Right lobe of liver (tissue), 6 donors: ENCODE measurements around the gene NAV2. TPM values are rescaled to one million over a fixed set of nuclear protein-coding genes. Genes with fewer than 3 reads are reported as not detected.

Source experiments
- ATAC-seq, 4 donors: fragments of 200-7000 bp; cut with Tn5 transposase; one replicate each; pipeline ENCODE4 v1.9.1; 2020; ENCODE audit warnings: mild to moderate bottlenecking in 4 of 4, moderate library complexity in 4 of 4
- DNase-seq, 3 donors: peaks; one replicate each; pipeline ENCODE4 v3.0.0-alpha.2; 2020
- H3K27ac ChIP-seq, 3 donors: fragments of 200-600 bp; one replicate each; pipeline ENCODE4 v1.8.0; 2022
- H3K27me3 ChIP-seq, 2 donors: fragments of 200-600 bp; one replicate each; pipeline ENCODE4 v1.8.0; 2022
- H3K36me3 ChIP-seq, 4 donors: fragments of 200-600 bp; sonication (generic) in 1 of 4; one replicate each; pipeline versions ENCODE4 v1.5.1 to v1.8.0; 2017 to 2022; ENCODE audit warnings: control low read depth in 1 of 4
- H3K4me1 ChIP-seq, 4 donors: fragments of 200-600 bp; sonication (generic) in 1 of 4; one replicate each; pipeline versions ENCODE4 v1.5.1 to v1.8.0; 2017 to 2022; ENCODE audit warnings: control low read depth in 1 of 4
- H3K4me3 ChIP-seq, 3 donors: fragments of 200-600 bp; one replicate each; pipeline ENCODE4 v1.8.0; 2022
- H3K9me3 ChIP-seq, 4 donors: fragments of 200-600 bp; sonication (generic) in 1 of 4; one replicate each; pipeline versions ENCODE4 v1.5.1 to v1.8.0; 2017 to 2022; ENCODE audit warnings: control low read depth in 1 of 4
- POLR2A ChIP-seq: fragments of 450-650 bp; IDR thresholded peaks from one replicate; pipeline ENCODE4 v1.6.1; 2017; ENCODE audit warnings: antibody characterized with exemption, mild to moderate bottlenecking
- WGBS: methylation state at CpG from one replicate; pipeline ENCODE4 v1.1.6; 2018; ENCODE audit warnings: low coverage, low lambda C conversion rate; ENCODE audit not compliant: insufficient coverage; ENCODE audit errors: missing lambda C conversion rate; 5-methylcytosine and 5-hydroxymethylcytosine counted together
- intact Hi-C, 2 donors: fragments of 100-400 bp; cut with DNase I; formaldehyde crosslinking; loops; one replicate each; pipeline versions ENCODE4 v1.11.2 to v1.14.1; 2022
- total RNA-seq, 6 experiments: library from RNA; depleted of rRNA in 2 of 6; stranded (reverse); fragments of >200 nt in 2 of 6; fragmentation: NEBNext Ultra II Directional in 3 of 6; extraction: Animal tissue kit (Norgen Biotek cat#: 25700) in 3 of 6; gene quantifications; one replicate each; pipeline versions ENCODE4 v1.1.0 to v1.2.4, GENCODE V29; 2016 to 2023
- TF ChIP-seq, protein P1 (sequence below), 4 donors: fragments of 200-600 bp in 3 of 4; fragments of 450-650 bp in 1 of 4; IDR thresholded peaks; one replicate each; pipeline versions ENCODE4 v1.5.1 to v1.8.0; 2016 to 2022; ENCODE audit warnings: antibody characterized with exemption in 4 of 4, mild to moderate bottlenecking in 2 of 4
- donor health status: DM: no; HTN: yes; CAD: no.
- donor health status: DM: no; HTN: no; CAD: no.
- donor health status: DM: no; HTN: no; CAD: no.
- donor health status: DM: no; HTN: yes; CAD: no.
- donor health status: DM: no; HTN: yes; CAD: no.

The NAV2 gene
- total RNA-seq, 6 experiments from 2014 or later = 15.5 to 69.2 (median 37.1) TPM

DNA sequence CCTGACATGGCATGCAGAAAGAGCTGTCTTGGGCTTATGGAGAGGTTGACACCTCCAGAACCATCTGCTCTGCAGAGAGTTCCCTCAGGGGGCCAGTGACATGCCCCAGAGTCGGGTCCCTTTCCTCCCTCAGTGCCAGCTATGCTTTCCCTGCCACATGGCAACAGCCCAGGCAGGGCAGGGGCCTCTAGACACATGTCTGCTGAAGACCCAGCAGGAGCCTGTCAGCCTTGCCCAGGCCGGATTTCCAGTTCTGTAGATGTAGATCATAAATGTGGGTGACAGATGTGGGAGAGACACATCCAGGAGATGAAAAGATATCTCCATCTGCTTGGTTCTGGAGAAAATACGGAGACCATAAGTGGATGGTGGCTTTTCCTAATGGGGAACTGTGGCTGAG lies 25.5 kb downstream of the NAV2 start:
- Histone ChIP-seq H3K9me3 (no peaks in the 10 kb centered on the region), H3K27ac (no peak overlapping the region), H3K27me3 (no peaks in the 10 kb centered on the region), H3K36me3 (no peaks in the 10 kb centered on the region), H3K4me3 (no peak overlapping the region), H3K4me1 (no peaks in the 10 kb centered on the region)
- 50% methylated on average over 2 of the region's 3 CpGs for WGBS
- no peak for ATAC-seq
- TF ChIP-seq, protein P1, sequence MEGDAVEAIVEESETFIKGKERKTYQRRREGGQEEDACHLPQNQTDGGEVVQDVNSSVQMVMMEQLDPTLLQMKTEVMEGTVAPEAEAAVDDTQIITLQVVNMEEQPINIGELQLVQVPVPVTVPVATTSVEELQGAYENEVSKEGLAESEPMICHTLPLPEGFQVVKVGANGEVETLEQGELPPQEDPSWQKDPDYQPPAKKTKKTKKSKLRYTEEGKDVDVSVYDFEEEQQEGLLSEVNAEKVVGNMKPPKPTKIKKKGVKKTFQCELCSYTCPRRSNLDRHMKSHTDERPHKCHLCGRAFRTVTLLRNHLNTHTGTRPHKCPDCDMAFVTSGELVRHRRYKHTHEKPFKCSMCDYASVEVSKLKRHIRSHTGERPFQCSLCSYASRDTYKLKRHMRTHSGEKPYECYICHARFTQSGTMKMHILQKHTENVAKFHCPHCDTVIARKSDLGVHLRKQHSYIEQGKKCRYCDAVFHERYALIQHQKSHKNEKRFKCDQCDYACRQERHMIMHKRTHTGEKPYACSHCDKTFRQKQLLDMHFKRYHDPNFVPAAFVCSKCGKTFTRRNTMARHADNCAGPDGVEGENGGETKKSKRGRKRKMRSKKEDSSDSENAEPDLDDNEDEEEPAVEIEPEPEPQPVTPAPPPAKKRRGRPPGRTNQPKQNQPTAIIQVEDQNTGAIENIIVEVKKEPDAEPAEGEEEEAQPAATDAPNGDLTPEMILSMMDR (IDR thresholded peaks at IDR 0.05) = no peak
- TF ChIP-seq POLR2A = no peak
- no peak for DNase-seq
- intact Hi-C loops = loop anchor here in 1 of 2 donors (10.0 kb wide), 1 partner anchor 423 kb away; no protein-coding TSS in a partner anchor

DNA sequence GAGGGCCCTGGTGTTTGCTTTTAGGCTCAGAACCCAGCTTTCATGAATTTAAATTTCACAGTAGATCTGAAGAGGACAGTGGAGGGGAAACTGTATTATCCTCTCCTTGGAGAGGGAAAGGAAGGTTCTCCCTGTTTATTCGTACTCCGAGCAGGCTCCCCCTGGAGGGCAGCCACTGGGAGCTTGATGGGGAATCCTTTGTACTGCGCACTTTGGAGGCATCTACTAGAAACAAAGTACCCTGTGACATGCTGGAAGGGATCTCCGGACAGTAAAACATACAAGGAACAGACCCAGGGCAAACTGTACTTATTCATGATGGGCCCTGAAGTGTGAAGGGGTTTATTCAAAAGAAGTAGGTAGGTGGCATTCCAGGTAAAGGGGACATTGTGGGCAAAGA lies 27.2 kb downstream of the NAV2 start:
- H3K27me3 ChIP-seq = no peaks in the 10 kb centered on the region
- intact Hi-C loops = loop anchor here (5.0 to 10.0 kb wide), 2 partner anchors 178 to 425 kb away; no protein-coding TSS in a partner anchor
- no peaks in the 10 kb centered on the region for H3K9me3 ChIP-seq
- H3K36me3 ChIP-seq = no peaks in the 10 kb centered on the region
- no peak overlapping the region for H3K27ac ChIP-seq
- H3K4me1 ChIP-seq = no peaks in the 10 kb centered on the region
- no peak for DNase-seq
- no peak overlapping the region for H3K4me3 ChIP-seq
- peak in 2 of 4 donors; percentile 17 to 24 for ATAC-seq
- no peak for TF ChIP-seq POLR2A
- TF ChIP-seq, protein P1 (IDR thresholded peaks at IDR 0.05) = peak in 3 of 4 donors; percentile 15 to 36 (median 28)
- WGBS = 83% methylated on average over 4 of the region's 4 CpGs

DNA sequence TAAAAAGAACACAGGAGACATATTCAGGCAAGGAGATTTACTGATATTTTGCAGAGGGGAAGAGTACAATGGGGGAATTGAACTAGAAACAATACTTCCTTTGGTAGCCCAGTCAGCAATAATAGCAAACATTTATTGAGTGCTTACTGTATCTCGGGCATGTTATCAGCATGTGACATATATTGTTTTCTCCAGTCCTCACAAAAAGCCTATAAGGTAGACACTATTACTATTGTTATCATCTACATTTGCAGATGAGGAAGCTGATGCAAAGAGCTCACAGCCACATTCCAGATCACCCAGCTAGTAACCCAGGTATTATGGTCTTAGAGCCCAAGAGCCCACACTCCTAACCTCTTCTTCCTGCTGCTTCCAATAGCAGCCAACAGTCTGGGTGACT lies 27.9 kb downstream of the NAV2 start:
- no peak for TF ChIP-seq POLR2A
- TF ChIP-seq, protein P1 (IDR thresholded peaks at IDR 0.05) = no peak
- Histone ChIP-seq H3K4me1 (no peaks in the 10 kb centered on the region), H3K4me3 (no peak overlapping the region), H3K27ac (no peak overlapping the region), H3K36me3 (no peaks in the 10 kb centered on the region), H3K9me3 (no peaks in the 10 kb centered on the region), H3K27me3 (no peaks in the 10 kb centered on the region)
- ATAC-seq (no peak), DNase-seq (no peak)
- intact Hi-C loops = loop anchor here in 1 of 2 donors (5.0 kb wide), 1 partner anchor 178 kb away; no protein-coding TSS in a partner anchor
- WGBS = 64% methylated on average over 1 of the region's 1 CpG

DNA sequence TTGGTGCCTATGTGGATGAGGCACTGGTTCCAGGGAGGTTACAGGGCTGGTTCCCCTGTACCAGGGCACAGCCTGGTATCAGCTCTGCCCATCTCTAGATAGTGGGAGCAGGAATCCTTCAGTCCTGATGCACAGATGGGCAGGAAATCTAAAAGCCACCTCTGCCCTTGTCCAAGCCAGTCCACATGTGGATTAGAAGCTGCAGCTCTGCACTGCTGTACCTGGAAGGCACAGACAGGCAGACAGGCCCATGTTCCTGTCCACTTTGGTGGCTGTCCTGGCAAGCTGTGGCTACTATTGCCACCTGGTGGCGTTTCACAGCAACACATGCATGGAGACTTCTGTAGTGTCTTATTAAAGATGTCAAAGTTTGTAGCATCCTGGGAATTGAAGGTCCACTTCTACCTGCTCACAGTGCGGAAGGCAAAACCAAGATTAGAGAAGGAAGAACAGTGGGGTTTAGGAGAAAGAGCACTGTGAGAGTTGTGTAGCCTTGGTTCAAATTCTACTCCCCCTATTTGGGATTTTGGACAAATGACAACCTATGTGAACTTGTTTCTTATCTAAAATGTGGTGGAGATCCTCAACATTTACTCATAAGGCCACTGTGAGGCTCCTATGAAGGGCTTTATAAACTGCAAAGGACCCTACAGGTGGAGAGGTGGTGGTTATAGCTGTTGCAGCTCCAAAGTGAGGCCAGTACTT lies 30.1 kb downstream of the NAV2 start:
- H3K27ac ChIP-seq = no peak overlapping the region
- intact Hi-C loops = loop anchor here (2.0 to 5.0 kb wide), 2 partner anchors 176 to 180 kb away; no protein-coding TSS in a partner anchor
- 32% methylated on average over 2 of the region's 2 CpGs for WGBS

More for the DNA sequence above, 30.1 kb downstream of the NAV2 start:
- H3K9me3 ChIP-seq = no peaks in the 10 kb centered on the region
- H3K4me3 ChIP-seq = no peak overlapping the region
- no peaks in the 10 kb centered on the region for H3K27me3 ChIP-seq
- ATAC-seq (peak; percentile 98), DNase-seq (peak; percentile 75 to 85 (median 84))
- TF ChIP-seq, protein P1 (IDR thresholded peaks at IDR 0.05) = peak; percentile 91 to 98 (median 94)
- TF ChIP-seq POLR2A = no peak
- peaks cover 0 to 4% (median 0%) of the 10 kb centered on the region in 4 donors for H3K4me1 ChIP-seq
- no peaks in the 10 kb centered on the region for H3K36me3 ChIP-seq
